Brain pericyte (primary cell): ENCODE data around the gene ZMYND15.

Experiments used
- DNase-seq: peaks from one replicate; pipeline ENCODE4 v3.0.0-alpha.2; 2012; ENCODE audit warnings: low read depth, low spot score

The ZMYND15 gene

GRCh38 chr17:4785311-4786105 lies 45.9 kb downstream of the ZMYND15 start:
- no peak for DNase-seq

- no peak for DNase-seq
Measured at GRCh38 chr17:4786106-4786511, 46.5 kb downstream of the ZMYND15 start, which contains the start of gene VMO1. TSS of gene VMO1 (minus strand) at chr17:4786364. CDS start at chr17:4786352, 12 bp downstream.

- no peak for DNase-seq
Measured at GRCh38 chr17:4786516-4786915, 46.9 kb downstream of the ZMYND15 start.

DNA sequence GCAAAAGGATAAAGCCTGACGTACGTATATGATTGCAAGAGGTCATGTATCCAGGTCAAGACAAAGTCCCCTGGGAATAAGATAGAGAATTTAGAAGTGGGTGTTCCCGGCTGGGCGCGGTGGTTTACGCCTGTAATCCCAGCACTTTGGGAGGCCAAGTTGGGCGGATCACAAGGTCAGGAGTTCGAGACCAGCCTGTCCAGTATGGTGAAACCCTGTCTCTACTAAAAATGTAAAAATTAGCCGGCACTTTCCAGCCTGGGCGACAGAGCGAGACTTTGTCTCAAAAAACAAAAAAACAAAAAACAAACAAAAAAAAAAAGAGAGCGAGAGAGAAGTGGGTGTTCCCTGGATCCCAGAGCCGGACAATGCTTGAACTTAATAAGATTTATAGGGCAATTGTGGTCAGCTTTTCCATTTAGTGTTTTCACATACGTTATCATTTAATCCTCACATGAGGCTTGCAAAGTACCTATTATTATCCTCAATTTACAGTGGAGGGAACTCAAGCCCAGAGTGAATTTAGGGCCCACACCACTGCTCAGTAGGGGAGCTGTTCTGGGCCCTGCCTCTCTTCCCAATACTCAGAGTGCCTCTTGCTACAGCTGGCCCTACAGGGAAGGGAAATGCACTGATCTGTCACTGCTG lies 48.6 kb downstream of the ZMYND15 start:
- no peak for DNase-seq

- no peak for DNase-seq
Measured at GRCh38 chr17:4788807-4789700, 49.4 kb downstream of the ZMYND15 start, which contains the start of gene GLTPD2. TSS of gene GLTPD2 (plus strand) at chr17:4788964. CDS start at chr17:4789012, 48 bp downstream.

GRCh38 chr17:4789701-4789950 lies 50.0 kb downstream of the ZMYND15 start:
- no peak for DNase-seq

- DNase-seq, result peak; percentile 39
Measured at GRCh38 chr17:4789951-4790704, 50.5 kb downstream of the ZMYND15 start.

DNA sequence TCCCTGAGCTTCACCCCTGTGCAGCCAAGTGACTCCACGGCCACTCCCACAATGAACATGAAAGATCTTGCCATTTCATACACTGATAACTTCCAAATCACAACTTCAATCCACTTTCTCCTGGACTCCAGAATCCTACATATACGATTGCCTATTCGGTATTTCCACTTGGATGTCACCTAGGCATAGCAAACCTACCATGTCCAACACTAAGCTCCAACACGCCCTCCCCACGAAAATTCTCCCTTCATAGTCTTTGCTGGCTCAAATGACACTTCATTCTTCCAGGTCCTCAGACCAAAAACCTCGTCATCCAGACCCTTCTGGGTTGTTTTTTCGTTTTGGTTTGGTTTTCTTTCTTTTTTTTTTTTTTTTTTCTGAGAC lies 51.1 kb downstream of the ZMYND15 start:
- no peak for DNase-seq

- DNase-seq, result no peak
Measured at GRCh38 chr17:4795168-4795567, 55.5 kb downstream of the ZMYND15 start.
